HG03097 (cell line): ENCODE data around the gene ST7.
"Not testable (repeated sequence)": the region's sequence is repeated elsewhere in the genome, so short reads cannot be mapped to it uniquely, and the experiment has no call there.

ENCODE experiments used
- ATAC-seq: cut with Tn5 transposase; IDR thresholded peaks from one replicate; pipeline ENCODE4 v1.9.1; 2021; ENCODE audit not compliant: unreplicated experiment, low FRiP score

The ST7 gene

DNA sequence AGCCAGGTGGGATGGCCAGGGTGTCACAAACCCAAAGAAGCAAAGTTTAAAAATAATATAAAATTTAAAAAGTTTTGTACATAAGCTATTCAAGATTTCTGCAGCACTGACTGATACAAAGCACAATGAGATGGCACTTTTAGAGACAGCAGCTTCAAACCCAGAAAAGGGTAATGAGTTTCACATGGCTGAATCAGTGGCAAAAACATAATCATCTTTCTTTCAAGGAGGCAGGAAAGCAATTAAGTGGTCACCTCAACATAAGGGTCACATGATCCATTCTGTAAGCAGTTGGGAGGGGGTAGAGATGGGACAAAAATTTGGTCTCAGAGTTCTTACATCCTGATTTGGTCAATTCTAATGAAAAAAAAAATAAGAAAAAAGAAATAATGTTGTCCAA lies 17.9 kb downstream of the ST7 start:
- not testable (repeated sequence) for ATAC-seq

DNA sequence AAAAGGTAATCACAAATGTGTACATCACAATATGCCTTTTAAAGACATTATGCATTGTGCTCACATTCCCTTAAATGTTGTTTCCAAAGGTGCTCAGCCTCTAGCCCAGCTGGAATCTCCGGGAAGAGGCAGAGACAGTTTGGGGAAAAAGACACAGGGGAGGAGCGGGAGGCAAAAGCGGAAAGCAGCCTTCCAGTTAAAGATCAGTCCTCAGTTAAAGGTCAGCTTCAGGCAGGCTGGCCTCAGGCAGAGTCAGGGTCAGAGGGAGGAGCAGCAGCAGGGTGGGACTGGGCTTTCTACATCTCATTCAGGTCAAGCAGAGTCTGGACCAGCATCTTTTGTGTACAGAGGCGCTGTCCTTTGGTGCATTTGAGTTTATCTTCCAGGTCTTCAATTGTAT lies 18.6 kb downstream of the ST7 start:
- ATAC-seq = no peak

DNA sequence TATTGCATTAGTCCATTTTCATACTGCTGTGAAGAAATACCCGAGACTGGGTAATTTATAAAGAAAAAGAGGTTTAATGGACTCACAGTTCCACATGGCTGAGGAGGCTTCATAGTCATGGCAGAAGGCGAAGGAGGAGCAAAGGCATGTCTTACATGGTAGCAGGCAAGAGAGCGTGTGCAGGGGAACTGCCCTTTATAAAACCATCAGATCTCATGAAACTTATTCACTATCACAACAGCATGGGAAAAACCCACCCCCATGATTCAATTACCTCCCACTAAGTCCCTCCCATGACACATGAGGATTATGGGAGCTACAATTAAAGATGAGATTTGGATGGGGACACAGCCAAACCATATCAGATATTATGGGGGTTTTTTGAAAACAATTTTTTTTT lies 21.7 kb downstream of the ST7 start:
- ATAC-seq = not testable (repeated sequence)

DNA sequence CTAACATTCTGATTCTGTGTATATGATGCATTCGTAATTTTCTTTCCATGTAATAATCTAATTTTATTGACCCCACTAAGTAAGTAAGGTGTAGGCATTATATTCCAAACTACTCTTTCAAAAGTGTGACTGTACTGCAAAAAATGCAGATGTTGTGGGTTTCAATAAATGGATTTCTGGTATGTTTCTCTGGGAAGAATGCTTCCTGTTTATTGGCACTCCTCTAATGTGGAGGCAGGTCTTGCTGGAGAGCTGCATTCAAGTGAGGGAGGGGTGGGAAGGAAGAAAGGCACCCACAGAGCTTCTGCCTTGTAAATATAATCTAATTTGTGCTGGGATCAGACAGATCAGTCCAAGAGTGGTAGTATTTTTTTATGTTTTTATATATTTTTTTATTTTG lies 23.9 kb downstream of the ST7 start:
- no peak for ATAC-seq

DNA sequence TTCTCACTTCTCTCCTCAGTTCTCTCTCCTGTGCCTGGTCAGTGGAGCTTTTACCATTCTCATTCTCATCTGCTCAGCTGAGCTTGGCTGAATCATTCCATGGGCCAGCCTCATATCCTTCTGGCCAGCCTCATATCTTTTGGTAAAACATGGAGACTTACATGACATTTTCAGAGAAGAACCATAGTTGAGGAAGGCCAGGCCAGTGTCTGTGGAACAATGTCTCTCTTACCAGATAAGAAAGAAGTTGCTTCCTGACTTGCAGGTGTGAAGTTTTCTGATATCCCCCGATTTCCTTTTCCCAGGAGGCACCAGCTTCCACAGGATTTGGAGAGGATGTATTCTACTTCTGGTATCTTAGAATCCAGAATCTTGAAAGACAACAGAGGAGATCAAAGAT lies 24.7 kb downstream of the ST7 start:
- no peak for ATAC-seq

DNA sequence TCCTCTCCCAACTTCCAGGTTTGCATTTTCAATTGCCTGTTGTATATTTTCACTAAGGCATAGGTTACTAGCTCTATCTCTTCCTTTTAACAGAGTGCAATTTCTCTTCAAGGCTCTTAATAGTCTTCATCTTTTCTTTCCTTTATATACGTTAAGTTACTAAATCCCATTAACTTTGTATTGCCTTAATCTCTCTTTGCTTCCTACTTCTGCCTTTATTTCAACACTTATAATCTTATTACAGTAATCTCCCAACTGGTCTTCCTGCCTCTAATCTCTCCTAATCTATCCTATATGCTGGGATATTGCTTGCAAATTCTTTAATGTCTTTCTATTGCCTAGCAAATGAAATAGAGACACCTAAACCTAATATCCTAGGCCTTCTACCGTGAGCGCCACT lies 26.1 kb downstream of the ST7 start:
- no peak for ATAC-seq

DNA sequence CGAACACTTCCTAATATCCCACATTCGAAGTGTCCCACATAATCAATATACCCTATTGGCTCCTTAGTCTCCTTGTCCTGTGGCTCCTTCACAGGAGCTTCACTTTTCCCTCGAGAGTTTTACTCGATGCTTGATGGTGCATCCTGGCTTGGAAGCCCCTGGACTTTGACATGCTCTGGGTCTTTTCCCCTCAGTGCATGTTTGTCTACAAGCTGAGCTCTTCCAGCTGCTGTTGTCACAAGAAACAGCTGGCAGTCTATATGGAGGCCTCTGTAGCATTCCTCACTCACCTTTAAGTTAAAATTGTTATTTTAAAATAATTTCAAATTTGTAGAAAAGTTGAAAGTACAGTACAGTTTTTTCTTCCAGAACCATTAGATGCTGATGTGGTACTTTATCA lies 27.1 kb downstream of the ST7 start:
- no peak for ATAC-seq

DNA sequence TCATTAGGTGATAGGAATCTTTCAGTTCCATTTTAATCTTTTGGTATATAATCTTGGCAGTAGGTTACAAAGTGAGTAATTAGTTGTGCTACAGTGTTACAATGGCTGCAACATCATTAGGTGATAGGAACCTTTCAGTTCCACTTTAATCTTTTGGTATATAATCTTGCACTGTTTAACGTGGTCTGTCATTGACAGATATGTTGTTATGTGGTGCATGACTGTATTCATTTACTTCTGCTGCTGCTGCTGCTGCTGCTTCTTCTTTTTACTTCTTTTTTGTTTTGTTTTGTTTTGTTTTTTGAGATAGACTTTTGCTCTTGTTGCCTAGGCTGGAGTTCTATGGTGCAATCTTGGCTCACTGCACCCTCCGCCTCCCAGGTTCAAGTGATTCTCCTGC lies 28.6 kb downstream of the ST7 start:
- ATAC-seq = no peak

DNA sequence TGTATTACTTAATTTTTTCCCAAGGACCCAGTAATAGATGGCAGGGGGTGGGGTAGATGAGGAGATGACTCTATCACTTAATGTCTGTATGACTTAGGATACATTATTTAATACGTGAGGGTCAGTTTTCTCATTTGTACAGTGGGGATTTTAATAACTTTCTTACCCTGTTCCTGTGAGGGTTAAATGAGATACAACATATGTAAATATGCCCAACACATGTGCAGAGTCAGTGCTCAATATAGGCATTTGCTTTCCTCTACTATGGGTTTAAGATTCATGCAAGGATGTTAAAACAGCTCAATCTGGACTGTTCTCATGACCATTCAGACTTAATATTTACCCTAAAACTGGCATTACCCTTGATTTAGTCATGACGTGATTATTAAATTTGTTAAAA lies 31.2 kb downstream of the ST7 start:
- ATAC-seq = no peak

DNA sequence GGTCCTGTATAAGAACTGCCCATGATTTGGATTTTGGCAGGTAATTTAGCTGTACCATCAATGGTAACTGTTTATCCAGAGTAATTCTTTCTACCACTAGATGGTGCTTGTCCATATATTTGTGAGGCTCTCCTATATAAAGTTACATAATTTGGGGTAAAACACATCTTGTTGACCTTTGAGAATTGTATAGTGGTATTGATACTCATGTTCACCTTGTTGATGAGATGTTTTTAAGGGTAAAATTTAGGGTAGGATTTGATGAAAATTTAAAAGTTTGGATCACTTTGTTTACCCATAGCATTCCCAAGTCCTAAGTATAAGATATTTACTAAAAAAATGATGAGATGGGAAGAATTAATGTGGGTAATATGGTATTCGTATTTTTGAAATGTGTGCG lies 31.6 kb downstream of the ST7 start:
- peak; percentile 46 for ATAC-seq

DNA sequence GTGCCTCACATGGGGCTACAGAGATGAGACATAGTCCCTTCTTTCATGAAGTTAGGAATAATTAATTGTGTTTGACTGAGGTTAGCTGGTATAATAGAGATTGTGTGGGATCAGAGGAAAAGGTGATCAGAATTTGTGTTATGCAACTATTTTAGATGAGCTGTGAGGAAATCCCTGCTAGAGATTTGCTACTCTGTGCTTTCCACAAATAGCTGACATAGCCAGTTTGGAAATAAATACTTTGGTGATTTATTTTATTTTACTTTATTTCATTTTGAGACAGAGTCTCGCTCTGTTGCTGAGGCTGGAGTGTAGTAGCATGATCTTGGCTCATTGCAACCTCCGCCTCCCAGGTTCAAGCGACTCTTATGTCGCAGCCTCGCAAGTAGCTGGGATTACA lies 32.3 kb downstream of the ST7 start:
- no peak for ATAC-seq

DNA sequence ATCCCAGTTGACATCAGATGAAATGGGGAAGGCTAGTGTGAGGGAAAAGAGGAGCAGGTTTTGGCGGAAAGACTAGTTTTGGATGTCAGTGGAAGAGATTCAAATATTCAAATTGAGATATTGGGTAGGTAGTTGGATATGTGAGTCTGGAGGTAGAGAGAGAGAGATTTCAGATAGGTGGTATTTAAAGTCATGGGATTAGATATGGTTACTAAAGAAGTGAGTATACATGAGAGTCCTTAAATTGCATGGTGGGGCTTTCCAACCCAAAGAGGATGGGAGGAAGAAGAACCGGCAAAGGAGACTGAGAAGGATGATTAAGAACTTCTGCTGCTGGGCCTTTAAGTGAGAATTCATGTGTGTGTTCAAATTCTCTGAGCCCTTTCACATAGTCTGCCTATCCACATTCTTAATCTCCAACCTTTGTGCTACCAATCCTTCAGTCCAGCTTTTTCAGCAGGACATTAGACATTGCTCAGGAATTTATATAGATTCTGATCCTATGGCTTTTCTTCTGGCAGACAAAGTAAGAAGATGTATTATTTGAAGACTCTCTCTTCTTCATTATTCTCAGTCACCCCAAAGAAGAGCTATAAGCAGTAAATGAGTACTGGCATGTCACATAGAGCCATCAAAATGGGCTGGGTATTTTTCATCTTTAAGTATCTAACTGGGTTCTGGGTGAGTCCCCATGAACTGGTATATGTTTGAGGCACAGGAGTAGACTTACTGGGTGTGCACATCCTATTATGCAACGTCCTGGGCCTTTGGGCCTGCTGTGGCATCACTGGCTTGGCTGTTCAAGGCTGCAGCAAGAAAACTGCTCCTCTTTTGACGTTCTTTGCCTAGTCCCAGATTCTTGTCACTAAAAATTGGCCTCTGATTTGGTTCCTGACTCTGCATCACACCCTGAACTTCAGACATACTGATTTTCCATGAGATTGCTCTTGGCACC lies 33.6 kb downstream of the ST7 start:
- ATAC-seq = no peak

DNA sequence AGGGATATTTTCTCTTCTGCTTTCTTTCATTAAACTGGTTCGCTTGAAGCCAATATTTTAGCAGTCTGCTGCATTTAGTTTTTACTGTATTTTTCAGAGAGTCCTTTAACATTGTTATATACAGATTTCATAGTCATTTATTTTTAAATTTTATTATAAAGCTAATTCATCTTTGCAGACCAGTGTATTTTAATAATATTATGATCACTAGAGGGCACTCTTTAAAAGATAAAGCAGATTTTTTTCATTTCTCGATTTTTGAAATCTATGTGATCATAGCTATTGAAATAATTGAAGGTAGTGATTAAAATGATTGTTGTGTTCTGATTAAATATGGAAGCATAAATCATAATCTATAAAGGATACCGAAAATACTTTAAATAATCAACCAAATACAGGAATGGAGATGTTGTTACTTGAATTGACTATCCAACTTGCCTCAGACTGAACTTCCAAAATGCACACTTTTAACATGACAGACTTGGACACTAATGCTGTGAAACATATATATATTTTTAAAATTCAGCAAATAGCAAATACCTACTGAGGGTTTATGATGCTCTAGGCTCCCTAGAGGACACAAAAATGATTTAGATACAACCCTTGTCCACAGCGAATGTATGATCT lies 35.2 kb downstream of the ST7 start:
- no peak for ATAC-seq

DNA sequence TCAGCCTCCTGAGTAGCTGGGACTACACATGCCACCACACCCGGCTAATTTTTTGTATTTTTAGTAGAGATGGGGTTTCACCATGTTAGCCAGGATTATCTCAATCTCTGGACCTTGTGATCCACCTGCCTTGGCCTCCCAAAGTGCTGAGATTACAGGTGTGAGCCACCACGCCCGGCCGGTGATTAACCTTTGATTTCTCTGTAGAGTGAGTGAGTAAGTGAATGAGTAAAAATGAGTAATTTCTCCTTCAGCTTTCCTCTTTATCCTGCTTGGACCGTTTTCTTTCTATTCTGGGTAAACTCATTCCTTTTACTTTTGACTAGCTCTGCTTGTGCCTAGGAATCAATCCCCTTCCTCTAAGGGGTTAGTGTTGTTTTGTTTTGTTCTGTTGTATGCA lies 36.8 kb downstream of the ST7 start:
- no peak for ATAC-seq

DNA sequence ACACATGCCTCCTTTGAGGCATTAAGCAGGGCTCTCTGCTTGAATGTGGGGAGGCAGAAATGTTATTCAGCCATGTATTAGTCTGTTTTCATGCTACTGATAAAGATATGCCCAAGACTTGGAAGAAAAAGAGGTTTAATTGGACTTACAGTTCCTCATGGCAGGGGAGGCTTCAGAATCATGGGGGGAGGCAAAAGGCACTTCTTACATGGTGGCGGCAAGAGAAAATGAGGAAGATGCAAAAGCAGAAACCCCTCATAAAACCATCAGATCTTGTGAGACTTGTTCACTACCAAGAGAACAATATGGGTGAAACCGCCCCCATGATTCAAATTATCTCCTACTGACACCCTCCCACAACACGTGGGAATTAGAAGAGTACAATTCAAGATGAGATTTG lies 37.9 kb downstream of the ST7 start:
- ATAC-seq = no peak

DNA sequence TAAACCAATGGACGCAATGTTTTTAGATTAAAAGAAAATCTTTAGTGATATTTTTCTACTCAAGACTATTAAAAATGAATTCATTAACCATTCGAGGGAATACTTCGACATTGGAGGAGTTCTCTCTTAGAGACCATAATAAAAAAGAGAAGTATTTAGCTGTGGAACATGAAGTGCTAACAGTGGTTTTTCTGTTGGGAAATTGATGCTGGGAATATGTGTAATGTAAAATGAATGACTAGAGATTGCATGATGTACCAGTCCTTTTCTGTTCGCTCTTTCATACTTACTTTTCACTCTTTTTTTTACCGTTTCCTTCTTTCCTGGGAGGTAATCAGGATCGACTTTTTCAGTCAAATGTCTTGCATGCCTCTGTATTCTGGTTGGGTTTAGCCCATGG lies 41.3 kb downstream of the ST7 start:
- no peak for ATAC-seq

DNA sequence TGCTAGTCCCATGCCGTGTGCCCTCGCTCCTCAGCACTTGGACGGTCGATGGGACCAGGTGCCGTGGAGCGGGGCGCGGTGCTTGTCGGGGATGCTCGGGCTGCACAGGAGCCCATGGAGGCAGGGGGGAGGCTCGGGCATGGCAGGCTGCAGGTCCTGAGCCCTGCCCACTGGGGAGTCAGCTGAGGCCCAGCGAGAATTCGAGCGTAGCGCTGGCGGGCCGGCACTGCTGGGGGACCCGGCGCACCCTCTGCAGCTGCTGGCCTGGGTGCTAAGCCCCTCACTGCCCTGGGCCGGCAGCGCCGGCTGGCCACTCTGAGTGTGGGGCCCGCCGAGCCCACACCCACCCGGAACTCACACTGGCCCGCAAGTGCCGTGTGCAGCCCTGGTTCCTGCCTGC lies 44.7 kb downstream of the ST7 start:
- no peak for ATAC-seq

DNA sequence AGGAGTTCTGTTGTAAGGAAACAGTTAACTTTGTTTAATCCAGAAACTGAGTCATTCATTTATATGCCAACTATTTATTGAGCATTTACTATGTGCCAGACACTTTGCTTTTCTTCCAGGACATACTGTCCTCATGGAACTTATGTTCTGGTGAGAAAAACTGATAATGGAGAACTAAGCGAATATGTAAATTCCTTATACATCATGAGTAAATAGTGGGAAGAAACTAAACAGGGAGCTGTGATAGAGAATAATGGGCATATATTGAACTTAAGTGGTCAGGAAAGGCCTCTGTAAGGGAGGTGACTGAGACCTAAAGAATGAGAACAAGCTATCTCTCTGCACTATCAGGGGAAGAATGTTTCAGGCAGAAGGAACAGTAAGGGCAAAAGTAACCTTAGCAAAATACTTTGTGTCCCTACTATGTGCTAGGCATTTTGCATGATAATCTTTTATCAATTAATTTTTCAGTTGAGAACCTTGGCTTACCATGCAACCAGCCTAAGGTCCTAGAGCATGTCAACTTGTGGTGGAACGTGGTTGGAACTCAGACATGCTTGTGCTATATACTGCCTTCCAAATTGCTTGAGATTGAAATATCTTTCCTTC lies 45.4 kb downstream of the ST7 start:
- no peak for ATAC-seq

DNA sequence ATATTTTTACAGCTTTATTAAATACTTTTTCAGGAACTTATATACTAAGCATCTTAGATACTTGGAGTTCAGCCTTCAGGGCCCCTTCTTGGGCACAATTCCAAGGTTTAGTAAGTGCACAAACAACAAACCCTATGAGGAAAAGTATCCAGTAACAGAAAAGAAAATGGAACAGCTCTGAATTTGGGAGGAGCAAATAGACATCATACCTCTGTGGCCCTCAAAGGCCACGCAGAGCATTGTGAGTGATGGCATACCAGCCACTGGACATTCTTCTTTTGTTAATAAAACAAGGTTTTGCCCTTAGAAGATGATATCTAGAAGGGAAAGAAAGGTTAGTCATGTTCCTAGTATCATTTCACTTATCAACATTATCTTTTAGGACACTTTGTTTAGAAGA lies 46.0 kb downstream of the ST7 start:
- no peak for ATAC-seq

DNA sequence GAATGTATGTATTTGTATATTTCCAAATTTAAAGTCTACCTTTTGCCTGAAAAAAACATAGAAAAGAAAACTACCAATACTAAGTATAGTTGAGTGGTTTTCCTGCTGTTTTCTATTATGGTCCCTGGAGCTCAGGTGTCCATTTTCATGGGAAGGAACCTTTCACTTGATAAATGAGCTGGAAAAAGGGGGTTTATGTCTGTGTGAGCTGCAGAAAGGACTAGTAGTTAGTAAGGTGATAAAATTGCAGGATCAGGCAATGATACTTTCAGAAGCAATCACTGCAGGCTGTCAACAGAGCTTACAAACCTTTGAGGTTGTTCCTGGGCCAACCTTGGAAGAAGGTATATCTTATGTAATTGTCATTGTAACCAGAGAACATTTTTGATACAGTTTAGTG lies 48.0 kb downstream of the ST7 start:
- no peak for ATAC-seq

DNA sequence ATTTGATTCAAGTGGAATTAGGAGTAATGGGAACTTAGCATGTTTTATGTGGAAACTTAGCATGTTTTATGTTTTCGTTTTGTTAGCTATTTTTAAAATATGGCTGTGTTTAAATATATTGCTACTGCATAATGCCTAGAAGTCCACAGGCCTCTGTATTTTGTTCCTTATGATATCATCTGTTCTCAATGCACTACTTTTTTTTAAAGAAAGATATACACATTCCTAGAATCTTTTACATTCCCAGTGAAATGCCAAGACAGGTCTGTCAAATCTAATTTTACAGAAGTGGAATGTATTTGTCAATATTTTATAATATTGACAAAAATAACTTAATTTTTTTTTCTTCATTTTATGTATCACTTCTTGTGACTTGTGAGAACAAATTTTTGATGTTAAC lies 51.6 kb downstream of the ST7 start:
- ATAC-seq = no peak

DNA sequence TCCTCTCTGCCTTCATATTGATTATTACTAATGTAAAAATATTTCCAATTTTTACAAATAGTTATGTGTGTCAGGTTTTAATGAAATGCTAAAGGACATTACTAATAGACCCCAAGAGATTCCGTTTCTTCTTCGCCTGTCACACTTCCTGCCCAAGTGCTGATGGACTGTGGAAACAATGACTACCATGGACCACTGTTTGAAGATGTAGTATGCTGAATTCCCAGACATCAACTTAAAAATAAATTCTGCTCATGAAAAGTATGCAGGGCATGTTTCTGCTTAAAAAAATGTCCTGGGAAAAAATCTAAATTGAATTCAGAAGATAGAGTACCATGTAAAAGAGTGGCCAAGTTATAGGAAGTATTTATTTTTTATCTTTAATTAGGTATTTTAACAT lies 52.1 kb downstream of the ST7 start:
- ATAC-seq = no peak
